RWPE1 (cell line): ENCODE results near the gene MPC2.
"Not testable (repeated sequence)": the region's sequence is repeated elsewhere in the genome, so short reads cannot be mapped to it uniquely, and the experiment has no call there.

Source experiments
- CTCF ChIA-PET: fragments of 350-600 bp; sonication (Branson Sonifier 250); formaldehyde crosslinking; extraction: SDS; loops from one replicate; lab custom pipeline; 2021; lab: Yijun Ruan, JAX
- POLR2A ChIA-PET: fragments of 400-600 bp; formaldehyde crosslinking; extraction: SDS; loops from one replicate; lab custom pipeline; 2020; ENCODE audit warnings: antibody characterized with exemption; ENCODE audit not compliant: low non-redundant PET; lab: Yijun Ruan, JAX
- DNase-seq: peaks from one replicate; pipeline ENCODE4 v3.0.0; 2012; ENCODE audit warnings: low spot score
- H3K27ac ChIP-seq: fragments of 450-650 bp; 2 replicates; pipeline ENCODE4 v1.5.1; 2017
- TF ChIP-seq, protein P1 (sequence below): fragments of 450-650 bp; conservative IDR thresholded peaks from 2 replicates; pipeline ENCODE4 v1.5.1; 2017; ENCODE audit warnings: low read depth, mild to moderate bottlenecking

The MPC2 gene

DNA sequence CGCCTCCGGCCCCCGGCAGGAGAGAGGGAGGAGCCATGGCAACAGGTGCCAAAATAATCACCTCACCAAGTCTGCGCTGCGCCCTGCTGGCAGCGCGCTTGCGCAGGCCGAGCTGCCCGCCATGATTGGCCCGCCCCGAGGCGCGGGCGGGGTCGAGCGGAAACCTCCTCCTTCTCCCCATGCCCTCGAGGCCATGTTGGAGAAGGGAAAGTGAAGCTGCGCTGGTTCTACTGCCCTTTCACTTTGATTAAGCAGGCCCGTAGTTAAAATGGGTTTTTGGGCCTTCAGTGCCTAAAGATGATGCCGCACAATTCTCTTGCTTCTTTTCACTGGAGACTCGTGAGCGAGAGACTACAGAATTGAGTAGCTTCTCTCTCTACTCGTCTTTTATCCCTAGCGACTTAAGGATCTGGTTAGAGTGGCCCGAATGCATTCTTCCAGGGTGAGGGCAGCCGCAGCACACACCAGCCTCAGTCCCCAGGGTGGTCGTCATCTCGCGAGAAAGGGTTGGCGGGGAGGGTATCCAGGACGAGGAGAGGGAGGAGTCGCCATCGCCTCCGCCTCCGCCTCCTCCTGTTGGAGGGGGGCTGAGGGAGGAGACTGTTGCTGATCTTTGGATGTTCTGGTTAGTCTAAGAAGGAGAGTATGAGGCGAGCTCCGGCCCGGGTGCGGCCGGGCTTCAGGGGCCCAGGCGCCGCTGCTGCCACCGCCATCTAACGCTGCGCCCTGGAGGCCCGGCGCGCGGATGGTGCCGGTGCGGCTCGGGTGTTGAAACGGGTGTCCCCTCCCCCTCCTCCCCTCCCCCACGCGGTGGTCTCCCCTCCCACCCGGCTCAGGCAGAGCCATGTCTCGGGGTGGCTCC is 573 bp downstream of the MPC2 start, which contains the start of gene DCAF6:
DCAF6 (plus strand) TSS at position 616 of the 862 bp plus-strand sequence; CDS start at position 845, 229 bp downstream.
- ChIA-PET POLR2A (interaction anchor here (0.6 to 1.0 kb wide), 3 partner anchors 127 to 221 kb away, joined by 3 read pairs; no protein-coding TSS in a partner anchor), CTCF (interaction anchor here (0.6 to 1.2 kb wide), 2 partner anchors 133 to 347 kb away, joined by 3 to 4 read pairs; no protein-coding TSS in a partner anchor)
- H3K27ac ChIP-seq: peak within 1 kb of the TSS; percentile 97
- peak; percentile 98 for DNase-seq
- TF ChIP-seq, protein P1, sequence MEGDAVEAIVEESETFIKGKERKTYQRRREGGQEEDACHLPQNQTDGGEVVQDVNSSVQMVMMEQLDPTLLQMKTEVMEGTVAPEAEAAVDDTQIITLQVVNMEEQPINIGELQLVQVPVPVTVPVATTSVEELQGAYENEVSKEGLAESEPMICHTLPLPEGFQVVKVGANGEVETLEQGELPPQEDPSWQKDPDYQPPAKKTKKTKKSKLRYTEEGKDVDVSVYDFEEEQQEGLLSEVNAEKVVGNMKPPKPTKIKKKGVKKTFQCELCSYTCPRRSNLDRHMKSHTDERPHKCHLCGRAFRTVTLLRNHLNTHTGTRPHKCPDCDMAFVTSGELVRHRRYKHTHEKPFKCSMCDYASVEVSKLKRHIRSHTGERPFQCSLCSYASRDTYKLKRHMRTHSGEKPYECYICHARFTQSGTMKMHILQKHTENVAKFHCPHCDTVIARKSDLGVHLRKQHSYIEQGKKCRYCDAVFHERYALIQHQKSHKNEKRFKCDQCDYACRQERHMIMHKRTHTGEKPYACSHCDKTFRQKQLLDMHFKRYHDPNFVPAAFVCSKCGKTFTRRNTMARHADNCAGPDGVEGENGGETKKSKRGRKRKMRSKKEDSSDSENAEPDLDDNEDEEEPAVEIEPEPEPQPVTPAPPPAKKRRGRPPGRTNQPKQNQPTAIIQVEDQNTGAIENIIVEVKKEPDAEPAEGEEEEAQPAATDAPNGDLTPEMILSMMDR: no peak

DNA sequence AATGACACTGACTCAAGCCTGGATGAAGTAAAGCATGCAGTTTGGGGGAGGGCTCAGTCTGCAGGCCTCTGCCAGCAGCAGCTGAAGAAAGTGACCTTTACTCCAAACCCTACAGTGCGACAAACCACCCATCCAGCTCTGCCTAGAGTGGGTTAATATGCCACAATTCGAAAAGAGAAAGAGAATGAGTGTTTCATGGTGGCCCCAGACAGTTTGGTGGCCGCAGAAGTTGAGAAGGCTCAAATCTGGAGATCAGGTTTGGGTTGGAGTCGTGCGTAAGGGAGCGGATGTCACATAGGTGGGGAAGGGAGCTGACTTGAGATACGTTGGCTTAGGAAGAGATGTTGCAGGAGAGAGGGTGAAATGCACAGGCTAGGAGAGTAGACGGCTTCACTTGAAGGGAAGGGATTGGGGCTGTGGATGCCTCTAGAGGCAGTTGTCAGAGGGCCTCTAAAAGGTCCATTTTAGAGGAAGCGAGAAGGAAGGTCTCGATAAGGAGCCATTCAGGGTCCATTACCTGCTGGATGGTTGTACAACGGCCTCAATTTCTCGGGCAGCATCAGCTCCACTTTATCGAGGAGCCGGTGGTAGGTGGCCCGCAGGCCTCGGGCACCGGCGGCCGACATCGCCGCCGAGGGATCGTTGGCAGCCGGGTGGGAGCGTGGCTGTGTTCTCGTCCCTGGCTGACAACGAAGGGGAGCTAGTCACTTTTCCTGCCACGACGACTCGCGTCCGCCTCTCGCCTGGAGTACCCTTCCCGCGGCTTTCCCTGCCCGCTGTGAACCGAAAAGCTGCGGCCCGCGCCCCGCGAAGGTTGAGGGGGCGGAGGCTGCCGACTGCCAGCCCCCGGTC is 1.4 kb downstream of the MPC2 start:
- TF ChIP-seq, protein P1: no peak
- H3K27ac ChIP-seq: peak overlapping the region; percentile 97
- peak; percentile 28 for DNase-seq
- ChIA-PET CTCF (interaction anchor here (0.6 kb wide), 2 partner anchors 166 to 1579 kb away, joined by 3 read pairs; no protein-coding TSS in a partner anchor), POLR2A (interaction anchor here (0.8 to 1.0 kb wide), 2 partner anchors 220 to 222 kb away, joined by 3 read pairs; no protein-coding TSS in a partner anchor)

DNA sequence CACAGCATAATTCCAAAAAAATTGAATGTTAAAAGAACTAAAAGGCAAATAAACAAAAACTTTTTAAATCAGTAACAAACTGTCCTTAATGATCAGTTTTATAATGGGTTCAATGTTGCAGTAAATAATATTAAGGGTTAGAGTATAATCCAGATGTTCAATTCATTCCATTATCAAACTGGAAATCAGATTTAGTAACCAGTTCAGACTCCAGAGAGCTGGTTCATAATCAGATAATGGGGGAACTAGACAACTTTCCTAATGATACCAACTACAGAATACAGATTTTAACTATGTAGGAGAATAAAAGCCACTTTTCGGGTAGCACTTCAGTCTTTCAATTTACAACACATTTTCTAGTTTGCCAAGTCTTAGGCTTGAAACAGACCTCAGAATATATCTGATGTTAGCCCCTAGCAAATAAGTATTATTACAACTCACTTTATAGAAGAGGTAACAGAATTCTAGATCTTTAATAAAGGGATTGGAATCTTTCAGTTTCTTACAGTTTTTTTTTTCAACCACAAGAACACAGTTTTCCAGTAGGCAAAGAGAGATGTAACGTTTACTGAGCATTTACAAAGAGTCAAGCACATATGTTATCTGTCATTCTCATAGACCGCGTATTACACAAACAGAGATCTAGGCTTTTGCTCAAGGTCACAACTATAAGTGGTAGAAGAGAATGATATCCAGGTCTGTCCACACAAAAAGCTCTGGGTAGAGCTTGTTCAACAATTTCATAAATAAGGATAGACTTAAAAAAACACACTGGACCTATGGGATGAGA is 2.3 kb downstream of the MPC2 start:
- POLR2A ChIA-PET: interaction anchor here (0.5 to 0.8 kb wide), 2 partner anchors 221 to 1600 kb away, joined by 3 to 5 read pairs; no protein-coding TSS in a partner anchor
- peak overlapping the region; percentile 97 for H3K27ac ChIP-seq
- TF ChIP-seq, protein P1: no peak
- DNase-seq: no peak
- CTCF ChIA-PET: interaction anchor here (0.6 to 0.7 kb wide), 3 partner anchors 165 to 1580 kb away, joined by 3 read pairs; no protein-coding TSS in a partner anchor

DNA sequence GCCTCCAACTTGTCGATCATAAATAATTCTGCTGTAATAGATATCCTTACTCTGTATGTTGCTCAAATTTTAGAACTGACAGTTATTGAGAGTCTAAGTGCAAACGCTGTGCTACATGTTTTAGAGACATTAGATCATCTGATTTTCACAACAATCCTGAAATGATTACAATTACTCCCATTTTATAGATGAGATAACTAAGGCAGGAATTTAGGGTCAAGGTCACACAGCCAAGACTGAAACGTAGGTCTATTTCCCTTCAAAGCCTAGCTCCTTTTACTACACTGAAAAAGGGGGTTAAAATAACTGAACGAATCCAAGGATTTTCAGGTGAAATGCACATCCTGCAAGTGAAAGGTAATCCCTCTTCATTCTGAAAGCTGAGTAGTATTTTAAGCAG is 3.1 kb downstream of the MPC2 start:
- no peak for DNase-seq
- no peak overlapping the region for H3K27ac ChIP-seq
- CTCF ChIA-PET: interaction anchor here (0.7 kb wide), 1 partner anchor 192 kb away, joined by 3 read pairs; no protein-coding TSS in a partner anchor
- POLR2A ChIA-PET: interaction anchor here (0.5 kb wide), 1 partner anchor 1600 kb away, joined by 5 read pairs; no protein-coding TSS in a partner anchor
- TF ChIP-seq, protein P1: no peak

DNA sequence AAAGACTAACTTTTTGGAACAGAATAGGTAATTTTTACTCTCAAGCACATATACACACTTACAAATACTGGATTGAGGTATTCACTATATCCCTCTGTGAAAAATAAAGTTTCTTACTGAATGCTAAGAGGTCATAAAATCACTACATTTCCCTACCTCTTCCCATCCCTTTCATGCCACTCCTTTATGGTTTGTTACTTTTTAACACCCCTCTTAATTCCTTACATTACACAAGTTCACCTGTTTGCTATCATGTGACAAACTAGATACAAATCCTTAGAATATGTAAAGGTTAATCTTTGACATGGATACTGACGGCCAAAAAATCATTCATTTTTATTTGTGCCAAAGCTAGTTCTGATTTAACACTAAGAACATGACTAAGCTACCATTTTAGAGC is 7.1 kb downstream of the MPC2 start:
- no peak for DNase-seq
- POLR2A ChIA-PET: no interaction called here
- CTCF ChIA-PET: no interaction called here
- H3K27ac ChIP-seq: no peak overlapping the region
- TF ChIP-seq, protein P1: no peak

DNA sequence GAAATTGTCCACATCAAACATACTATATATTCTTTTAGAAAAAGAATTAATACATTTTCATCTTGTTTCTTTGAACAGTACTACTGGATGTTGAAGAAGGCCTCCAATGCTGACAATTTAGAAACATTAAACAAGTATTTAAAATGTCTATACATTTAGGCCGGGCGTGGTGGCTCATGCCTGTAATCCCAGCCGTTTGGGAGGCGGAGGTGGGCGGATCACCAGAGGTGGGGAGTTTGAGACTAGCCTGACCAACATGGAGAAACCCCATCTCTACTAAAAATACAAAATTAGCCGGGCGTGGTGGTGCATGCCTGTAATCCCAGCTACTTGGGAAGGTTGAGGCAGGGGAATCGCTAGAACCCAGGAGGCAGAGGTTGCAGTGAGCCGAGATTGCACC is 8.0 kb downstream of the MPC2 start:
- H3K27ac ChIP-seq, CTCF ChIA-PET, POLR2A ChIA-PET, DNase-seq: not testable (repeated sequence)
